HL-60 (cell line): ENCODE measurements around the gene PELO.

Experiments
- DNase-seq, 2 experiments: peaks; one replicate each; pipeline ENCODE4 v3.0.0-alpha.2; 2010 to 2020; ENCODE audit warnings: low read depth in 1 of 2, low spot score in 1 of 2
- H3K27ac ChIP-seq: fragments of 250-450 bp; sonication (Bioruptor Pico); replicated peaks from 2 replicates; pipeline ENCODE4 v1.5.1; 2020; ENCODE audit warnings: mild to moderate bottlenecking, moderate library complexity
- H3K27me3 ChIP-seq: fragments of 250-450 bp; sonication (Bioruptor Pico); 2 replicates; pipeline ENCODE4 v1.5.1; 2021; ENCODE audit warnings: mild to moderate bottlenecking, moderate library complexity; ENCODE audit not compliant: insufficient read depth, poor library complexity, severe bottlenecking
- H3K4me3 ChIP-seq: replicated peaks from 2 replicates; pipeline ENCODE4 v1.5.1; 2011; ENCODE audit warnings: mild to moderate bottlenecking, control low read depth, low read length; ENCODE audit not compliant: insufficient read depth
- CTCF ChIP-seq: IDR thresholded peaks from one replicate; pipeline ENCODE4 v1.5.1; 2011; ENCODE audit warnings: low read length, control low read depth, inconsistent platforms; ENCODE audit not compliant: insufficient read depth
- GABPA ChIP-seq: IDR thresholded peaks from 2 replicates; pipeline ENCODE4 v1.6.1; 2012; ENCODE audit warnings: low read depth
- POLR2AphosphoS5 ChIP-seq: IDR thresholded peaks from 2 replicates; pipeline ENCODE4 v1.6.1; 2012; ENCODE audit warnings: low read depth
- REST ChIP-seq: IDR thresholded peaks from 2 replicates; pipeline ENCODE4 v1.6.1; 2012; ENCODE audit warnings: low read depth; ENCODE audit not compliant: insufficient replicate concordance
- SPI1 ChIP-seq: IDR thresholded peaks from 2 replicates; pipeline ENCODE4 v1.6.1; 2012; ENCODE audit warnings: low read depth, mild to moderate bottlenecking, borderline replicate concordance

PELO gene

GRCh38 chr5:52831786-52832511, 44.2 kb downstream of the PELO start:
- no peaks in the 10 kb centered on the region for H3K27me3 ChIP-seq
- TF ChIP-seq POLR2AphosphoS5 (no peak), SPI1 (no peak), CTCF (no peak), GABPA (no peak), REST (no peak)
- H3K4me3 ChIP-seq, result no peak overlapping the region
- no peak overlapping the region for H3K27ac ChIP-seq
- DNase-seq, result no peak

GRCh38 chr5:52834320-52834719, 46.6 kb downstream of the PELO start:
- no peak for DNase-seq
- Histone ChIP-seq H3K4me3 (no peak overlapping the region), H3K27me3 (no peaks in the 10 kb centered on the region), H3K27ac (no peak overlapping the region)
- TF ChIP-seq SPI1, result no peak
- TF ChIP-seq GABPA, result no peak

- DNase-seq, result no peak
- H3K27ac ChIP-seq, result no peak overlapping the region
- no peak for TF ChIP-seq GABPA
- TF ChIP-seq CTCF, result no peak
- no peak for TF ChIP-seq SPI1
- no peak for TF ChIP-seq POLR2AphosphoS5
- no peak for TF ChIP-seq REST
- H3K27me3 ChIP-seq, result no peaks in the 10 kb centered on the region
- no peak overlapping the region for H3K4me3 ChIP-seq
Measured at GRCh38 chr5:52837068-52837467, 49.4 kb downstream of the PELO start.
